Tibial nerve (tissue), 4 donors: ENCODE data around the gene ATG10.

Experiments used
- EP300 ChIP-seq, 2 donors: sonication (generic); formaldehyde crosslinking; IDR thresholded peaks; one replicate each; pipeline ENCODE4 v1.6.1; 2017; ENCODE audit warnings: antibody characterized with exemption in 2 of 2, mild to moderate bottlenecking in 1 of 2
- POLR2A ChIP-seq, 2 donors: fragments of 450-650 bp; IDR thresholded peaks; one replicate each; pipeline ENCODE4 v1.6.1; 2017; ENCODE audit warnings: antibody characterized with exemption in 2 of 2, mild to moderate bottlenecking in 2 of 2, moderate library complexity in 2 of 2
- TF ChIP-seq, protein P1 (sequence below), 5 experiments: fragments of 200-600 bp in 3 of 5; fragments of 450-650 bp in 2 of 5; sonication (generic) in 3 of 5; IDR thresholded peaks; one replicate each; pipeline ENCODE4 v1.5.1; 2016 to 2019; ENCODE audit warnings: antibody characterized with exemption in 5 of 5, mild to moderate bottlenecking in 3 of 5, moderate library complexity in 2 of 5

DNA sequence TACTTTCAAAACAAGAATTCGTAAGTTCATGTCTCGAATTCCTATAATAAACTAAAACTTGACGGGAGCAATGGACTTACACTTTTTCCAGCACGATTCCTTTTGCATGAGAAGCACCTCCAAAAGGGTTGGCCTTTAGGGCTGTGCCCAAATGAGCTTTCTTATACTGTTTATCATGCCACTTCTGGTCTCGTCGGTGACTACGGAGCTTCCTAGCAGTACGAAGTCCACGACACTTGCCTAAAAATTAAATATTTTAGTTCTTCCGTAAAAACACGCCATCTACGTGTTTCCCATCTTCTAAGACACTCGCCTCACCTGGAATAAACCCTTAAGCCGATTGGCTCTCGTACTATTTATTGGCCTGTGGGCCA is 305.8 kb downstream of the ATG10 start:
- TF ChIP-seq, protein P1, sequence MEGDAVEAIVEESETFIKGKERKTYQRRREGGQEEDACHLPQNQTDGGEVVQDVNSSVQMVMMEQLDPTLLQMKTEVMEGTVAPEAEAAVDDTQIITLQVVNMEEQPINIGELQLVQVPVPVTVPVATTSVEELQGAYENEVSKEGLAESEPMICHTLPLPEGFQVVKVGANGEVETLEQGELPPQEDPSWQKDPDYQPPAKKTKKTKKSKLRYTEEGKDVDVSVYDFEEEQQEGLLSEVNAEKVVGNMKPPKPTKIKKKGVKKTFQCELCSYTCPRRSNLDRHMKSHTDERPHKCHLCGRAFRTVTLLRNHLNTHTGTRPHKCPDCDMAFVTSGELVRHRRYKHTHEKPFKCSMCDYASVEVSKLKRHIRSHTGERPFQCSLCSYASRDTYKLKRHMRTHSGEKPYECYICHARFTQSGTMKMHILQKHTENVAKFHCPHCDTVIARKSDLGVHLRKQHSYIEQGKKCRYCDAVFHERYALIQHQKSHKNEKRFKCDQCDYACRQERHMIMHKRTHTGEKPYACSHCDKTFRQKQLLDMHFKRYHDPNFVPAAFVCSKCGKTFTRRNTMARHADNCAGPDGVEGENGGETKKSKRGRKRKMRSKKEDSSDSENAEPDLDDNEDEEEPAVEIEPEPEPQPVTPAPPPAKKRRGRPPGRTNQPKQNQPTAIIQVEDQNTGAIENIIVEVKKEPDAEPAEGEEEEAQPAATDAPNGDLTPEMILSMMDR (IDR thresholded peaks at IDR 0.05) = no peak
- TF ChIP-seq POLR2A (IDR thresholded peaks at IDR 0.05) (no peak), EP300 (IDR thresholded peaks at IDR 0.05) (no peak)
